HEK293 (cell line): ENCODE data around the gene CCDC51.

ENCODE experiments used
- CTCF ChIA-PET: fragments of 350-600 bp; formaldehyde crosslinking; extraction: SDS; loops from one replicate; lab custom pipeline; 2021; ENCODE audit warnings: antibody characterized with exemption; lab: Yijun Ruan, JAX
- POLR2A ChIA-PET: fragments of 300-600 bp; formaldehyde crosslinking; extraction: SDS; loops from one replicate; lab custom pipeline; 2020; ENCODE audit warnings: antibody characterized with exemption, inconsistent platforms; lab: Yijun Ruan, JAX
- H3K27ac ChIP-seq: fragments of 200-500 bp; sonication (Bioruptor generic); 2 replicates; pipeline ENCODE4 v1.5.1; 2014; ENCODE audit warnings: low read depth, low read length, control low read depth, inconsistent platforms; ENCODE audit errors: extremely low read depth
- H3K36me3 ChIP-seq, 2 experiments: fragments of 200-500 bp in 1 of 2; sonication (Bioruptor generic) in 1 of 2; 1 replicate in 1 of 2; 2 replicates in 1 of 2; pipeline ENCODE4 v1.5.1; 2014 to 2017; ENCODE audit warnings: inconsistent platforms in 2 of 2, low read length in 2 of 2; ENCODE audit not compliant: control insufficient read depth in 2 of 2, insufficient read depth in 1 of 2
- H3K4me1 ChIP-seq: fragments of 200-500 bp; sonication (Bioruptor generic); 2 replicates; pipeline ENCODE4 v1.5.1; 2014; ENCODE audit warnings: mild to moderate bottlenecking, low read length, inconsistent platforms; ENCODE audit not compliant: control insufficient read depth, insufficient read depth
- H3K4me3 ChIP-seq: 2 replicates; pipeline ENCODE4 v1.5.1; 2011; ENCODE audit warnings: low read depth, mild to moderate bottlenecking, control low read depth, low read length, moderate library complexity
- H3K9me3 ChIP-seq: fragments of 200-500 bp; sonication (Bioruptor generic); 2 replicates; pipeline ENCODE4 v1.5.1; 2014; ENCODE audit warnings: low read depth, low read length, inconsistent platforms; ENCODE audit not compliant: control insufficient read depth, insufficient read depth
- HIC1 ChIP-seq: fragments of 450-650 bp; formaldehyde crosslinking; IDR thresholded peaks from 2 replicates; pipeline ENCODE4 v1.5.1; 2016; ENCODE audit warnings: missing biosample characterization, missing genetic modification characterization
- KLF7 ChIP-seq: fragments of 450-650 bp; formaldehyde crosslinking; IDR thresholded peaks from 2 replicates; pipeline ENCODE4 v1.5.1; 2016; ENCODE audit warnings: missing biosample characterization, missing genetic modification characterization, borderline replicate concordance
- ZBTB20 ChIP-seq: fragments of 450-650 bp; formaldehyde crosslinking; IDR thresholded peaks from 2 replicates; pipeline ENCODE4 v1.5.1; 2016; ENCODE audit warnings: missing biosample characterization, missing genetic modification characterization
- ZBTB49 ChIP-seq: fragments of 450-650 bp; formaldehyde crosslinking; IDR thresholded peaks from 2 replicates; pipeline ENCODE4 v1.5.1; 2016; ENCODE audit warnings: missing biosample characterization, missing genetic modification characterization, low read depth
- ZBTB8A ChIP-seq: fragments of 450-650 bp; formaldehyde crosslinking; IDR thresholded peaks from 2 replicates; pipeline ENCODE4 v1.5.1; 2016; ENCODE audit warnings: missing biosample characterization, missing genetic modification characterization
- ZFP69B ChIP-seq: fragments of 450-650 bp; formaldehyde crosslinking; IDR thresholded peaks from 2 replicates; pipeline ENCODE4 v1.5.1; 2016; ENCODE audit warnings: missing biosample characterization, missing genetic modification characterization
- ZNF548 ChIP-seq: fragments of 450-650 bp; formaldehyde crosslinking; IDR thresholded peaks from 2 replicates; pipeline ENCODE4 v1.5.1; 2016; ENCODE audit warnings: missing biosample characterization, missing genetic modification characterization
- ZNF624 ChIP-seq: fragments of 450-650 bp; formaldehyde crosslinking; IDR thresholded peaks from 2 replicates; pipeline ENCODE4 v1.5.1; 2017; ENCODE audit warnings: missing biosample characterization, missing genetic modification characterization
- ZNF629 ChIP-seq: fragments of 450-650 bp; formaldehyde crosslinking; IDR thresholded peaks from 2 replicates; pipeline ENCODE4 v1.5.1; 2017; ENCODE audit warnings: missing biosample characterization, missing genetic modification characterization
- ZNF639 ChIP-seq: fragments of 450-650 bp; formaldehyde crosslinking; IDR thresholded peaks from 2 replicates; pipeline ENCODE4 v1.5.1; 2016; ENCODE audit warnings: missing biosample characterization, missing genetic modification characterization
- ZNF660 ChIP-seq: fragments of 450-650 bp; IDR thresholded peaks from 2 replicates; pipeline ENCODE4 v1.5.1; 2018; ENCODE audit warnings: missing biosample characterization, mild to moderate bottlenecking, missing genetic modification characterization
- ZNF664 ChIP-seq: fragments of 450-650 bp; formaldehyde crosslinking; IDR thresholded peaks from 2 replicates; pipeline ENCODE4 v1.5.1; 2016; ENCODE audit warnings: missing biosample characterization, missing genetic modification characterization
- ZNF670 ChIP-seq: fragments of 450-650 bp; formaldehyde crosslinking; IDR thresholded peaks from 2 replicates; pipeline ENCODE4 v1.5.1; 2016; ENCODE audit warnings: missing biosample characterization, missing genetic modification characterization, low read depth
- ZSCAN23 ChIP-seq: fragments of 450-650 bp; formaldehyde crosslinking; IDR thresholded peaks from 2 replicates; pipeline ENCODE4 v1.5.1; 2016; ENCODE audit warnings: missing biosample characterization, missing genetic modification characterization
- TF ChIP-seq, protein P1 (sequence below): fragments of 450-650 bp; formaldehyde crosslinking; IDR thresholded peaks from 2 replicates; pipeline ENCODE4 v1.5.1; 2017; ENCODE audit warnings: missing biosample characterization, missing genetic modification characterization
- TF ChIP-seq, protein P2 (sequence below): fragments of 450-650 bp; formaldehyde crosslinking; IDR thresholded peaks from 2 replicates; pipeline ENCODE4 v1.5.1; 2017; ENCODE audit warnings: missing biosample characterization, missing genetic modification characterization
- TF ChIP-seq, protein P3 (sequence below): fragments of 450-650 bp; formaldehyde crosslinking; IDR thresholded peaks from 2 replicates; pipeline ENCODE4 v1.5.1; 2016; ENCODE audit warnings: missing biosample characterization, missing genetic modification characterization
- TF ChIP-seq, protein P4 (sequence below): fragments of 450-650 bp; formaldehyde crosslinking; conservative IDR thresholded peaks from 2 replicates; pipeline ENCODE4 v1.5.1; 2016; ENCODE audit warnings: low read depth, missing biosample characterization, missing genetic modification characterization
- TF ChIP-seq, protein P5 (sequence below): fragments of 450-650 bp; formaldehyde crosslinking; IDR thresholded peaks from 2 replicates; pipeline ENCODE4 v1.5.1; 2016; ENCODE audit warnings: missing biosample characterization, missing genetic modification characterization

CCDC51 gene

GRCh38 chr3:48400824-48401433, 39.0 kb downstream of the CCDC51 start:
- no peaks in the 10 kb centered on the region for H3K4me1 ChIP-seq
- ChIA-PET CTCF (interaction anchor here (0.6 to 7.2 kb wide), 42 partner anchors 9 to 339 kb away, joined by 3 to 238 read pairs (median 5); partner anchors contain the start of genes CCDC51, PFKFB4, PLXNB1 and TMA7), POLR2A (interaction anchor here (0.7 to 2.1 kb wide), 8 partner anchors 17 to 152 kb away, joined by 3 to 13 read pairs (median 4); partner anchors contain the start of genes CCDC51 and TMA7)
- no peak overlapping the region for H3K4me3 ChIP-seq
- H3K27ac ChIP-seq = no peak overlapping the region
- peaks cover 0 to 22% of the 10 kb centered on the region in 2 experiments; a peak in 1 of 3 replicates for H3K36me3 ChIP-seq
- H3K9me3 ChIP-seq = no peaks in the 10 kb centered on the region
- TF ChIP-seq ZFP69B (tag by site-specific recombination) (no peak), ZSCAN23 (no peak), ZNF664 (tag by site-specific recombination) (no peak), ZNF639 (tag by site-specific recombination) (no peak), ZBTB49 (tag by site-specific recombination) (no peak), ZBTB20 (tag by site-specific recombination) (no peak), ZNF629 (tag by site-specific recombination) (no peak), HIC1 (no peak), ZNF660 (tag by site-specific recombination) (peak; percentile 53; the same call in 1 of the 2 replicates), ZNF548 (tag by site-specific recombination) (no peak), ZBTB8A (tag by site-specific recombination) (no peak), ZNF670 (tag by site-specific recombination) (no peak), KLF7 (no peak), ZNF624 (no peak)
- TF ChIP-seq, protein P1, sequence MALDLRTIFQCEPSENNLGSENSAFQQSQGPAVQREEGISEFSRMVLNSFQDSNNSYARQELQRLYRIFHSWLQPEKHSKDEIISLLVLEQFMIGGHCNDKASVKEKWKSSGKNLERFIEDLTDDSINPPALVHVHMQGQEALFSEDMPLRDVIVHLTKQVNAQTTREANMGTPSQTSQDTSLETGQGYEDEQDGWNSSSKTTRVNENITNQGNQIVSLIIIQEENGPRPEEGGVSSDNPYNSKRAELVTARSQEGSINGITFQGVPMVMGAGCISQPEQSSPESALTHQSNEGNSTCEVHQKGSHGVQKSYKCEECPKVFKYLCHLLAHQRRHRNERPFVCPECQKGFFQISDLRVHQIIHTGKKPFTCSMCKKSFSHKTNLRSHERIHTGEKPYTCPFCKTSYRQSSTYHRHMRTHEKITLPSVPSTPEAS (tag by site-specific recombination) = no peak
- TF ChIP-seq, protein P2, sequence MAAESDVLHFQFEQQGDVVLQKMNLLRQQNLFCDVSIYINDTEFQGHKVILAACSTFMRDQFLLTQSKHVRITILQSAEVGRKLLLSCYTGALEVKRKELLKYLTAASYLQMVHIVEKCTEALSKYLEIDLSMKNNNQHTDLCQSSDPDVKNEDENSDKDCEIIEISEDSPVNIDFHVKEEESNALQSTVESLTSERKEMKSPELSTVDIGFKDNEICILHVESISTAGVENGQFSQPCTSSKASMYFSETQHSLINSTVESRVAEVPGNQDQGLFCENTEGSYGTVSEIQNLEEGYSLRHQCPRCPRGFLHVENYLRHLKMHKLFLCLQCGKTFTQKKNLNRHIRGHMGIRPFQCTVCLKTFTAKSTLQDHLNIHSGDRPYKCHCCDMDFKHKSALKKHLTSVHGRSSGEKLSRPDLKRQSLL (tag by site-specific recombination) = 0 out of 2 replicates have a peak, but pooled peaks have one; percentile 16
- TF ChIP-seq, protein P3, sequence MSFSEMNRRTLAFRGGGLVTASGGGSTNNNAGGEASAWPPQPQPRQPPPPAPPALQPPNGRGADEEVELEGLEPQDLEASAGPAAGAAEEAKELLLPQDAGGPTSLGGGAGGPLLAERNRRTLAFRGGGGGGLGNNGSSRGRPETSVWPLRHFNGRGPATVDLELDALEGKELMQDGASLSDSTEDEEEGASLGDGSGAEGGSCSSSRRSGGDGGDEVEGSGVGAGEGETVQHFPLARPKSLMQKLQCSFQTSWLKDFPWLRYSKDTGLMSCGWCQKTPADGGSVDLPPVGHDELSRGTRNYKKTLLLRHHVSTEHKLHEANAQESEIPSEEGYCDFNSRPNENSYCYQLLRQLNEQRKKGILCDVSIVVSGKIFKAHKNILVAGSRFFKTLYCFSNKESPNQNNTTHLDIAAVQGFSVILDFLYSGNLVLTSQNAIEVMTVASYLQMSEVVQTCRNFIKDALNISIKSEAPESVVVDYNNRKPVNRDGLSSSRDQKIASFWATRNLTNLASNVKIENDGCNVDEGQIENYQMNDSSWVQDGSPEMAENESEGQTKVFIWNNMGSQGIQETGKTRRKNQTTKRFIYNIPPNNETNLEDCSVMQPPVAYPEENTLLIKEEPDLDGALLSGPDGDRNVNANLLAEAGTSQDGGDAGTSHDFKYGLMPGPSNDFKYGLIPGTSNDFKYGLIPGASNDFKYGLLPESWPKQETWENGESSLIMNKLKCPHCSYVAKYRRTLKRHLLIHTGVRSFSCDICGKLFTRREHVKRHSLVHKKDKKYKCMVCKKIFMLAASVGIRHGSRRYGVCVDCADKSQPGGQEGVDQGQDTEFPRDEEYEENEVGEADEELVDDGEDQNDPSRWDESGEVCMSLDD = no peak
- TF ChIP-seq, protein P4, sequence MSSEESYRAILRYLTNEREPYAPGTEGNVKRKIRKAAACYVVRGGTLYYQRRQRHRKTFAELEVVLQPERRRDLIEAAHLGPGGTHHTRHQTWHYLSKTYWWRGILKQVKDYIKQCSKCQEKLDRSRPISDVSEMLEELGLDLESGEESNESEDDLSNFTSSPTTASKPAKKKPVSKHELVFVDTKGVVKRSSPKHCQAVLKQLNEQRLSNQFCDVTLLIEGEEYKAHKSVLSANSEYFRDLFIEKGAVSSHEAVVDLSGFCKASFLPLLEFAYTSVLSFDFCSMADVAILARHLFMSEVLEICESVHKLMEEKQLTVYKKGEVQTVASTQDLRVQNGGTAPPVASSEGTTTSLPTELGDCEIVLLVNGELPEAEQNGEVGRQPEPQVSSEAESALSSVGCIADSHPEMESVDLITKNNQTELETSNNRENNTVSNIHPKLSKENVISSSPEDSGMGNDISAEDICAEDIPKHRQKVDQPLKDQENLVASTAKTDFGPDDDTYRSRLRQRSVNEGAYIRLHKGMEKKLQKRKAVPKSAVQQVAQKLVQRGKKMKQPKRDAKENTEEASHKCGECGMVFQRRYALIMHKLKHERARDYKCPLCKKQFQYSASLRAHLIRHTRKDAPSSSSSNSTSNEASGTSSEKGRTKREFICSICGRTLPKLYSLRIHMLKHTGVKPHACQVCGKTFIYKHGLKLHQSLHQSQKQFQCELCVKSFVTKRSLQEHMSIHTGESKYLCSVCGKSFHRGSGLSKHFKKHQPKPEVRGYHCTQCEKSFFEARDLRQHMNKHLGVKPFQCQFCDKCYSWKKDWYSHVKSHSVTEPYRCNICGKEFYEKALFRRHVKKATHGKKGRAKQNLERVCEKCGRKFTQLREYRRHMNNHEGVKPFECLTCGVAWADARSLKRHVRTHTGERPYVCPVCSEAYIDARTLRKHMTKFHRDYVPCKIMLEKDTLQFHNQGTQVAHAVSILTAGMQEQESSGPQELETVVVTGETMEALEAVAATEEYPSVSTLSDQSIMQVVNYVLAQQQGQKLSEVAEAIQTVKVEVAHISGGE (tag by site-specific recombination) = no peak
- TF ChIP-seq, protein P5, sequence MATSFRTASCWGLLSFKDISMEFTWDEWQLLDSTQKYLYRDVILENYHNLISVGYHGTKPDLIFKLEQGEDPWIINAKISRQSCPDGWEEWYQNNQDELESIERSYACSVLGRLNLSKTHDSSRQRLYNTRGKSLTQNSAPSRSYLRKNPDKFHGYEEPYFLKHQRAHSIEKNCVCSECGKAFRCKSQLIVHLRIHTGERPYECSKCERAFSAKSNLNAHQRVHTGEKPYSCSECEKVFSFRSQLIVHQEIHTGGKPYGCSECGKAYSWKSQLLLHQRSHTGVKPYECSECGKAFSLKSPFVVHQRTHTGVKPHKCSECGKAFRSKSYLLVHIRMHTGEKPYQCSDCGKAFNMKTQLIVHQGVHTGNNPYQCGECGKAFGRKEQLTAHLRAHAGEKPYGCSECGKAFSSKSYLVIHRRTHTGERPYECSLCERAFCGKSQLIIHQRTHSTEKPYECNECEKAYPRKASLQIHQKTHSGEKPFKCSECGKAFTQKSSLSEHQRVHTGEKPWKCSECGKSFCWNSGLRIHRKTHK (tag by site-specific recombination) = no peak
